GM18502 (cell line): ENCODE data around the gene IL17RD.
A peak's percentile ranks its signal among the peaks of the same experiment; 100 is the strongest.

Experiments
- ATAC-seq: cut with Tn5 transposase; IDR thresholded peaks from one replicate; pipeline ENCODE4 v1.9.1; 2021; ENCODE audit warnings: mild to moderate bottlenecking; ENCODE audit not compliant: unreplicated experiment, poor library complexity

Gene IL17RD

DNA sequence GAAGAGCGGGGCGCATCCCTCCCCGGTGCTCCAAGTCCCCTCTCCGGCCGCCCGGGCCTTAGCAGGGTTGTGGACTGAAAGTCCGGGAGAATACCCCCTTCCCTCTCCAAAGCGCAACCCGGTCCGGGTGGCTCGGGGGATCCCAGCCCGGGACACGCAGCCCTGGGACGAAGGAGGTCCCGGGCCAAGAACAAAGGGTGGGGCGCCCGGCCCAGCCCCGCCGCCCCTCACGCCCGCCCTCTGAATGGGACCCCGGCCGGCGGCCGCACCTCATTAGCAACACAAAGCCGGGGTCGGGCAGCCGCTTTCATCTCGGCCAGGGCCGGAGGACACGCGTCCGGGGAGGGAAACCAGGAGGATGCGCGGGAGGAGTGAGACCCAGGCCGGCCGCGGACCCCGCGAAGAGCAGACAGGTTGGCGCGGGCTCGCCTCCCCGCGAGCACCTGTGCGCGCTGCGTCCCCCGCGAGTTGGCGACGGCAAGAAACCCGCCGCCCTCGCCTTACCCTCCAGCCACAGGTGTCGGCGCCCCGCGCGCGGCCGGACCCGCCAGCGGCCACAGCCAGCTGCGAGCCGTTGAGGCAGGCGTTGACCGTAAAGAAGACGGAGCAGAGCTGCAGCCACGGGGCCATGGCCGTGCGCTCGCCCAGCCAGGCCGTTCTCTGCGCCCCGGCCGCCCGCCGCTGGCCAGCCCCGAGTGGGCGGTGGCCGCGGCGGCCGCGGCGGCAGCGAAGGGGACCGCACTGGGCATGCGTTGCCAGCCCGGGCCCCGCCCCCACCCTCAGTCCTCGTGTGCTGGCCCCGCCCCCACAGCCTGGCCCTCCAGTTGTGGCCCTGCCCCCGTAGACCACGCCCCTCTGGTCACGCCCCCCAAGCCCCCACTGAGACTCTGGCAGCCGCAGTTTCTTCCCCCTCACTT is at the start of gene IL17RD:
TSS of gene IL17RD (minus strand) at position 697 of the 917 bp plus-strand sequence. CDS start at position 630, 67 bp downstream.
- peak; percentile 49 for ATAC-seq

DNA sequence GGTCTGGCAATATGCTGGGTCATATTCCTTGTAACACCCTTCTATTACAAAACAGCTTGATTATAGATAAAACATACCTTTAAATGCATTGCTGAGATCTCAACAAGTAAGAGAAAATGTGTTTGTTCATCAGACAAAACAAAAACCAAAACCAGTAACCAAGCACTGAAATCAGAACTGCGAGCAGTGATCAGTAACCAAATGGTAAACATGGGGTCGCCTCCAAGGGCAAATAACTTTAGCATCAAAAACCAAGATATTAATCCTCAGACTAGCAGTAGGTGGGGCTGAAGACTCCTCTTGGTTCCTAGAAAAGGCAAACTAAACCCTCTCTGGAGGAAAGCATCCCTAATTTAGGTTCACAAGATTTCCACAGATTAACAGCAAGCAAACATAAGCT is 41.3 kb upstream of the IL17RD start:
- no peak for ATAC-seq

DNA sequence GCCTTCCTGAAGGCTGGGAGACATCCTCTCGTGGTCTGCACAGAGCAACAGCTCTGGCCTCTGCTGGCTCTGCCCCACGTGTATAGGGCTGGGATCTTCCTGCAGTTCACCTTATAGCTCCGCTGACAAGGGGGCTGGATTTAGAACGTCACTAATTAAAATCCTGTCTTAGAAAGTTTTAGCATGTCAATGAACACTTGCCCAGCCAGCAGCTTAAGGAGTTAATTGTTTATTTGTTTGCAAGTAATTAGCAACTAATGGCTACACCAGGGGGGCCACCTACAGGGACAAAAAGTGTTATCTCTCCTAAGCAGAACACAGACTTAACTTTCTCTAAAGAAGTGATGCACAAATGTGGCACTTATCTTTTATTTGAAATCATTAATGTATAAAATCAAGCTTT is 34.7 kb upstream of the IL17RD start, which contains the start of gene HESX1:
TSS of gene HESX1 (minus strand) at position 84 of the 403 bp plus-strand sequence. CDS start at position 24, 60 bp downstream.
- ATAC-seq, result no peak

DNA sequence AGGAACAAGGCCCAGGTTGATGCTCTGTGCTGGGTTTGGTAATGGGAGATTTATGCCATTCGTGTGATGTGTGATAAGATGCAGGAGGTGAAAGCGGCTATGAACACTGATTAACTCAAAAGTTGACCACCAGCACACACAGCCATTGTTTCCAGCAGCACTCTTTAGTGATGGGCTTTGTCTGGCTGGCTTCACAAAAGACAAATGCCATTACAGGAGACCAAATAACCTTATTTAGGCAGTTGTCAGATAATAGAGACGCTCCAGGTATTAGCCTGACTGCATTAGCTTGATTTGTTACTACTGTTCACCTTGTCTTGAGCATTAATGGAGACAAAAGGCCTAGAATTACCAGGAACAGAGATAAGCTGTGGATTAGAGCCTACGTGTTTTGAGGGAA is 29.5 kb upstream of the IL17RD start:
- no peak for ATAC-seq

DNA sequence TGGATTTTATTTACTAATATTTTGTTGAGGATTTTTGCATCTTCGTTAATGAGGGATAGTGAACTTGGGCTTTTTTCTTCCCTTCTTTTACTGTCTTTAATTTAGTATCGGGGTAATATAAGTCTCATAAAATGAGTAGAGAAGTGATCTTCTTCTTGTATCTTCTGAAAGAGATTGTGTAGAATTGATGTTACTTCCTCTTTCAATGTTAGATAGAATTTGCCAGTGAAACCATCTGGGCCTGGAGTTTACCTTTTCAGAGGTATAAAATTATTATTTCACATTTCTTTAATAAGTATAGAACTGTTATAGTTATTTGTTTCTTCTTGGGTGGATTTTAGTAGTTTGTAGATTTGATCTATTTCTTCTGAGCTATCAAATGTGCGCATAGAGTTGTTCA is 26.9 kb upstream of the IL17RD start:
- ATAC-seq, result no peak

DNA sequence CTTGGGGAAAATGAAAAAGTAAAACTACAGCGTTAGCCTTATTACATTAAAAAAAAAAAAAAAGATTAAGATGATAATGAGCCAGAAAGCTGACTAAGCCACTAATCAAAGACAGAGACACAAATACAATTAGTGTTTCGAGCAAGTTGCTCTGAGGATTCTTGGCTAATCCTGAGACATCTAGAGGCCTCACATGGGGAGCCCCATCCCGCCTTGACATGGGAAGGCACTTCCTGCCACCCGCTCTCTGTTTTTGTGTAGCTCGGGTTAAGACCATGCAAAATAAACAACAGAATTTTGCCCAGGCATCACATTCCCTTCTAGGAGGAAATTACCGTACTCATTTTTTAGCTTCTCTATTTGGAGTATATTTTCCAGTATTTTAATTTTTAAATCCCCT is 19.4 kb upstream of the IL17RD start:
- no peak for ATAC-seq

DNA sequence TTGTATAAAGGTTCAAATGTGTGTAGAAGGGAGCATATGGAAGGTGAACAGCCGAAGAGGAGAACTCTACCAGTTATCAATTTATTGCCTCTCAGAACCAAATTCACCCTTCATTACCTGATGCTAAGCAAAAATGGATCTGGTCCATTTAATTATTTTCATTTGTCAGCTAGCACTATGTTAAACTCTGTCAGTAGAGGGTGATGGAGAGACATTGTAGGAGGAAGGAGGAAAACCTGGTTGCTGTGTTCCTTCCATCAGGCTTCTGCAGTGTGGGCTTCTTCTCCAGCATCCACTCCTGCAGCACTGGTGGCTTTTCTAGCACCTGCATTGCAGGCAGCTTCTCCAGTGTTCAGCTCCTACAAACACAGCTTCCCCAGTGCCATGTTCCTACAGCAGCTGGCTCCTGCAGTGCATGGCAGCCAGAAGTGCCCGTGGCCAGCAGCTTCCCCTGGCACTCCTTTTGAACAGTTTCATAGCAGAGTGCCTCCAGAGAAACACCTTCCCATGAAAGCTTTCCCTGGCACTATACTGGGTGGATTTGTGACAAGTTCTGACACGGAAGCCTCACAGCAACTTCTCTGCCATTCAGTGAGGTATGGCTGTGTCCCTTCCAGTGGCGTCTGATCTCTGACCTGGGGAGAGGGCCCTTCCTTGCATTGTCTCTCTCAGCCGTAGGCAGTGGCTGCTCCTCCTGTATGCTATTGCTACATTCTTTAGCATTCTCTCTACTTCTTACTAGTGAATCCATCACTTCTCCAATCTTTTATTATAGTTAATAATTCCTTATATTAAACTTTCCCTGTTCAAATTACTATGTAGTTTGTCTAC is 14.6 kb upstream of the IL17RD start:
- no peak for ATAC-seq

DNA sequence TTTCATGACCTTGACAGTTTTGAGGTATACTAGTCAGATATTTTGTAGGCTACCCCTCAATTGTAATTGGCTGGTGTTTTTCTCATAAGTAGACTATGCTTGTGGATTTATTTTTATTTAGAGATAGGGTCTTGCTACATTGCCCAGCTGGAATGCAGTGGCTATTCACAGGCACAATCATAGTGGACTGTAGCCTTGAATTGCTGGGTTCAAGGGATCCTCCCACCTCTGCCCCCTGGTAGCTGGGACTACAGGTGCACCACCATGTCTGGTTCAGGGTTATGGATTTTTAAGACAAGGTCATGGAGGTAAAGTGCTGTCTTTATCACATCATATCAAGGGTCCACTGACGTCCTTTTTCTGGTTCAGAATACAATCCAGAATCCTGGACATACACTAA is 10.9 kb upstream of the IL17RD start:
- no peak for ATAC-seq

DNA sequence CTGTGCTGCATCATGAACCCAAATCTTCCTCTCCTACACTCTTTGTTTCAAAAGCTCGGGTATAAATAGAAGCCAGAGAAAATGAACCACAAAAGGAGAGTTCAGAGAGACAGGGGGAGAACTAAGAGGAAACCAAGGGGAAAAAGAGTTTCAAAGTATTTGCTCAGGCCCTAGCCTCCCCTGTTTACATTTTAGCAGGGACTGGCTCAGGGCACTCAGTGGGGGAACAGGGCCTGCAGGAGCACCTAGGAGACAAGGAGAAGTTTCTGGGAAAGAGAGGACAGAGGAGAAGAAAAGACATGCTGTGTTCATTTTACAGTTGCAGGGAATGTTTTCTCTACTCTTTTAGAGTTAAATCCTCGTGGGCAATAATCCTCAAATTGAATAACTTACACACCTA is 8.5 kb upstream of the IL17RD start:
- no peak for ATAC-seq

DNA sequence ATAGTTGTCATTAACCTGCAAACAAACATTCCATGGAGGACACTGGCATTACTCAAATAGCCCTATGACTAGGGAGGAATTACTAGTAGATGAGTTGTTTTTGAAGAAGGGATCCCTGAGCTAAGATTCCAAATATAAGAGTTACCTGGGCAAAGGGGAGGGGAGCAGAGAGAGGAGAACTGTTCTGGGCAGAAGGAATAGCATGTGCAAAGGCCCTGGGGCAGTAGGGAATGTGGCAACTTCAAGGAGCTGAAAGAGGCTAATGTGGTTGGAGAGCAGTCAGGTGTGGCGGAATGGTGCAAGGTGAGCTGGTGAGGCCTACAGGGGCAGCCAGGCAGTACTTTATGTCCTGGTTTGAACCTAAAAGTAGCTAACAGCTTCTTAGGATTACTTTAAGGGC is 5.8 kb upstream of the IL17RD start:
- ATAC-seq, result no peak

DNA sequence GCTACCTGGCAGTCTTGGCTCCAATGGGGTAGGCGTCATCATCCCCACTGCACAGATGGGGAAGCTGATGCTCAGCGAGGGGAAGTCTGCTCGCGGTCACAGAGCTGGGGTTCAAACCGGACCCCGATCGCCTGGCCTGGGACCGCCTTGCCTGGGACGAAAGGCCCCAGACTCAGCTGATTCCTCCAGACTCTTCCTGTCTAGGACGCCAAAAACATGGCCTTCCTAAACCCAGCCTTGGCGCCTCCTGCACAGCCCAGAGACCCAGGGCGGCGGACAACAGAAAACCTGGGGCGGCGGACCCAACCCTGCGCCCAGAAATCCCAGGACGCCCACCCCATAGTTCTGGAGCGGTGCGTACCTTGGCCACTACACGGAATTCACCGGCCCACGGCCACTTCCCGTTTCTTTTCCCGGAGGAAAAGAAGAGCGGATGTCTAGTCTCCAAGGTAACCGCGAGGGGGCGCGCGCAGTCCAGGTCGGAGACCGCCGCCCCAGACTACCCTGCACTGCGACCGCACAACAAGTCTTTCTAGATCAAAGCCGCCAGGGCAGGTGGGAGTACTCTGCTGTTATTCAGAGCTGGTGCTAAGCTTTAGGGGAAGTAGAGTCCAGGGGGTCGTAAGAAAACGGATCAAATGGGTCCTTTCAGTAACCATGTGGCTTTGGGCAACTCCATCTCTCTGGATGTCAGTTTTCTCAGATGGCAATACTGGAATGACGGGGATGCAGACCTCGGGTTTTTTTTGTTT is 4.9 kb upstream of the IL17RD start:
- peak; percentile 81 for ATAC-seq

DNA sequence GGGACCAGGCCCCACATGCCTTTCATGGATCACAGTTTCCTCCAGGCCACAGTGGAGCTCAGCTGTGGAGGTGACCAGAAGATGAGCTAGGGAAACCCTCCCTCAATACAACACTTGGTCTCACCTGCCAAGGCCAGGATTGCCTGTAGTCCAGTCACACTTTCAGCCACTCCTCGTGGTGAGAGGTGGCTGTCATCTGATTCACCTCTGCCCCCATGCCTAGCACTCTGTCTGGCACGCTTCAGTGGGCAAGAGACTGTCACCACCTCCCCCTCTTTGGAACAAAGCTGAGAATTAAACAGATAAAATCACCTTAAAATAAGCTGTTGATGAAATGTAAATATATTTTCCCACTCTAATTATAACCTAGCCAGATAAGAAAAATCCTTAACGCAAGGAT is 4.0 kb upstream of the IL17RD start:
- no peak for ATAC-seq

DNA sequence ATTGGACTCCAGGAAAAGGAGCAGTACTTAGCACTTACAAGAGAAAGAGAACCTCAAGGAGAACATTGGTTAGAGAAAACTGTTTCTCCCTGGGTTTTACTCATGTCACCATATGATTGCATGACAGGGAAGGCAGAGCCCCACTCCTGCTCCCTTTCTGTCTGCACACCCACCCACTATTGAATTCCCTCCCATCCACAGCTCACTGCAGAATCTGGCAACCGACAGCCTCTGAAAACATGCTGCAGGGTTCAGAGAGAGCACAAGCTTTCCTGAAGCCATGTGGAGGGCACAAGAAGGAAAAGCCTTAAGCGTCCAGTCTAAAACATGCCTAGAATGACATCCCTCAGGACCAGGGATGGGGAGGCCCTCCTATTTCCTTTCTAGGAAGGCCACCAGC is 3.0 kb upstream of the IL17RD start:
- no peak for ATAC-seq

DNA sequence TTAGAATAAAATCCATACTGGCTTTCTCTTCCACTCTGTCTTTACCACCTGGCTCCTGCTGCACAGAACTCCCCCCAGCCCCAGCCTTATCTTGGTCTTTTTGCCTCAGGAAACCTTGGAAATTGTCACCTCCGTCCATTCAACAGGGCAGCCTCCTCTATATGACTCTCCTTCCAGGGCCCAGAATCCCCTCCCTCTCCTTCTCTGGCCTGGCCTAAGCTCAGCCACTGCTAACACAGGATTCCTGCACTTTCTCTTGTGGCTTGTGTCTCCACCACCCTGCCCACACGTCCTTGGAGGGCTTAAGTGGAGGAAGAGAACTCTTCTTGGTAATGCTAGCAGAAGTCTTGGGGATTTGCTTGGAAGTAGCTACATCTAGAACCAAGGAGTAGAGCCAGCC is 1.5 kb upstream of the IL17RD start:
- no peak for ATAC-seq

DNA sequence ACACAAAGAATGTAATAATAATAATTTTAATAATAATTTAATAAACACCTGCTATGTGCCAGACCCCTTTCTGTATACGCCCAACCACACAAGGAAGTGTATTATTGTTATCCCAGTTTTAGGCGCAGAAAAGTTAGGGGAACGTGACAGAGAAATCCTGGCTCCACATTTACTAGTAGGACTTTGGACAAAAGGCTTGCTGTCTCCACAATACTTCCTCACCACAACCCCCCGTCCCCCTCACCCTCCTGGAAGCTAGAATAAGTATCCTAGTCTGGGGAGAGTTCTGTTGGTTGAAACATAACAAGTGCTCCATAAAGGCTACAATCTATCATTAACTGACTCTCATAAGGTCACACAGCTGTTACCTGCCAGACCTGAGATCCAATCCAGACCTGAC is 488 bp upstream of the IL17RD start:
- ATAC-seq, result no peak

DNA sequence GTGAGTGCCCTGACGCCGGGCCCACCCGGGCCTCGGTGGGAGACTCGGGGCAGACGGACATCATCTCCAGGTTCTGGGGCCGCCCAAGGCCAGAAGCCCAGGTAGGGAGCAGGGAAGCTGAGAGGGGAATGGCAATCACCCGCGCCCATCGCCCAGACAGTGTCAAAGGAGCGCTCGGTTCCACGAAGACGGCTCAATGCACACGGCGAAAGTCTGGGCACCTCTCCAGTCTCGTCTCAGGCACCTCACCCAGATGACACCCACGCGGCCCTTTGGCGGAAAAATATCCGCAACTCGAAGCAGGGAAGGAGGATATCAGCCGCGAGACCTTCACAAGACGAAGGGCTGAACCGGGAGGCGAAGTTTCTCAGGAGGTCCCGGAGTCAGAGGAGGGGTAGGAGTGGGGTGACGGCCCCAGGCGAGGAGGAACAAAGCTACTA is 916 bp downstream of the IL17RD start:
- peak; percentile 20 for ATAC-seq

DNA sequence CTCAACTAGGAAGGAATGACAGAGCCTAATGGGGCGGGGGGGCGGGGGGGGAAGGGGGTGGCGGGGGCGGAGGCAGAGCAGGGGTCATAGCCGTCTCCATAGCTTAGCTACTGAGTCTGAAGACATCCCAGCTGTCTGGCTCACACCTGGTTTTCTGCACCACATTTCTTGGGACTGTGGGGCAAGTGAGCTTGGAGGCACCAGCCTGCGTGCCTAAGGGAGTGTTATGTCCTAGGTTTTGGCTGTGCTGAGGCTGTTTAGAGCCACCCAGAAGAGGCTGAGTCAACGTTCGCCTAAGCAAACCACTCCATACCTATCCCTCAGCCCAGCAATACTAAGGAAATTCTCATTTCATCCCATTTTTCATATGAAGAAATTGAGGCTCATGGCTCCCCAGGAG is 1.4 kb downstream of the IL17RD start:
- no peak for ATAC-seq

DNA sequence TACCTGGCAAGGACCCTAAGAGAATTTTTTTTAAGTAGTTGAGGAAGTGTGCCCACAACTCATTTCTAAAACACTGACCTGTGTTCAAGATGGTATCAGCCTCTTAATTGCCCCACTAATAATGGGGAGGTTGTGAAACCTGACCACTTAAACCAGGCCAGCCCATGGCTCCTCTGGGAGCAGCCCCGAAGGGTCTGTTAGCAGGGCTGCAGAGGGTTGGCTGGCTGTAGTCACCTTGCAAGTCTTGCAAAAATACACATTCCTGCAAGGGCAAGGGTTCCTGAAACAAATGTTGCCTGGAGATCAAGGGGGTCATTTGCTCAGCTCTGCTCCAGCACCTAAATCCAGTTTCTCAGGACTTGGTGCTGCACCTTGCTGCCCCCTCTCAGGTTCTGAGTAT is 3.2 kb downstream of the IL17RD start:
- no peak for ATAC-seq

DNA sequence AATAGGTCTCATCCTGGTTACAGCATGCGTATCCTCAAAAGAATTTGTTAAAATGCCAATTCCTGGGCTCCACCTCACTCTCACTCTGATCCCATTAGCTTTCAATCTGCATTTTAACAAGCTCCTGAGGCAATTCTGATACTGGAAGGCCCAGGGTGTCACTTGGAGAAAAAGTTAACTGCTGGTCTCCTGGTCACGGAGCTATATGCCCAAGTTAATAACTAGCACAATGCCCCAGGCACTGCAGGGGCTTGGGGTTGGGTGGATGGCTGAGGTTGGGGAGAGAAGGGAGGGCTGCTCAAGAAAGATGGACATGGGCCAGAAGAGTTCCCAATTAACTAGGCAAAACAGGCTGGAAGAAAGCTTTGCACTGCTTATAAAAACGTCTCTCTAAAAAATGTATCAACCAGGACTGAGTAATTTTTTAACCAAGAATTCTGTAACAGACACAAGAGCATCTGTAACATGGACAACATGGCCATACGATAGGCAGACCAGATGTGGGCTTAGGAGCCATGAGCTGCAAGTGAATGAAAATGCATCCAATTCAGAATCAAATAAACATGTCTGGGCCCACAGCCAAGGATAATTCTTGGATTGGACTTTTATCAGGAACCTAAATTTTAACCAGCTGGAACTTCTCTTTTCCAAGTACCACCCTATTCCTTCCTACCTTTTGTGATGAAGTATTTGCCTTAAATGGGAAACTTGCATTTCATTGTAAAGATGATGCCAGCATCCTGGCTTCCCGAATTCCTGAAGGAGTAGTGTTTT is 4.2 kb downstream of the IL17RD start:
- no peak for ATAC-seq
